ENCODE results near the gene DNAAF1.

DNAAF1 gene

GRCh38 chr16:84155771-84156170 lies 10.7 kb downstream of the DNAAF1 start:
- no peaks in the 10 kb centered on the region for H3K9me3 ChIP-seq (ENCODE audit: low read length)
- no peak overlapping the region for H2AFZ ChIP-seq (ENCODE audit: low read depth, low read length)
- H3K4me1 ChIP-seq (ENCODE audit: insufficient read depth, low read length) = no peaks in the 10 kb centered on the region
- peaks cover 13% of the 10 kb centered on the region for H3K27me3 ChIP-seq (ENCODE audit: insufficient read depth, low read length)
- no peaks in the 10 kb centered on the region for H3K36me3 ChIP-seq (ENCODE audit: insufficient read depth, low read length)
- H3K4me3 ChIP-seq (ENCODE audit: low read length) = no peak overlapping the region

DNA sequence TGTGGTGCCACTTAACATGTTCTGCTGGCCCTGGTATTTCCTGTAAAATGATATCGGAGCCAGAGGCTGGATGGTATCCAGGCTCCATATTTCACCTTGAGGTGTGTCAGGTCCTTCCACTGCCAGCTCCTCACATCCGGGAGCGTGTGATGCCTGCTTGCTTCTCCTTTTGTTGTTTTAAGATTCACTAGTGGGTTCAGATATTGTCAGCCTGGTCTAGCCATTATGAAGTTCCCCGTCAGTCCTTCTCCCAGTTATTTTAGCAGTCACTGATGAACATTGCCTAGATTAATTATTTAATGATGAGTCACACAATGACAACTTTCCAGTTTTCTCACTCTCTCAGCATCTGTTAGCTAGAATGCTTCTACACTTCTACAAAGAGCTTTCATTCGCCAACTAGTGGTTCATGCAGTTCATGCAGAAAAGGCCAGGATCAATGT lies 11.3 kb downstream of the DNAAF1 start:
- H2AFZ ChIP-seq (ENCODE audit: low read depth, low read length) = no peak overlapping the region
- peaks cover 13% of the 10 kb centered on the region for H3K27me3 ChIP-seq (ENCODE audit: insufficient read depth, low read length)
- H3K9me3 ChIP-seq (ENCODE audit: low read length) = no peaks in the 10 kb centered on the region
- no peak overlapping the region for H3K4me3 ChIP-seq (ENCODE audit: low read length)
- no peaks in the 10 kb centered on the region for H3K36me3 ChIP-seq (ENCODE audit: insufficient read depth, low read length)
- no peaks in the 10 kb centered on the region for H3K4me1 ChIP-seq (ENCODE audit: insufficient read depth, low read length)

DNA sequence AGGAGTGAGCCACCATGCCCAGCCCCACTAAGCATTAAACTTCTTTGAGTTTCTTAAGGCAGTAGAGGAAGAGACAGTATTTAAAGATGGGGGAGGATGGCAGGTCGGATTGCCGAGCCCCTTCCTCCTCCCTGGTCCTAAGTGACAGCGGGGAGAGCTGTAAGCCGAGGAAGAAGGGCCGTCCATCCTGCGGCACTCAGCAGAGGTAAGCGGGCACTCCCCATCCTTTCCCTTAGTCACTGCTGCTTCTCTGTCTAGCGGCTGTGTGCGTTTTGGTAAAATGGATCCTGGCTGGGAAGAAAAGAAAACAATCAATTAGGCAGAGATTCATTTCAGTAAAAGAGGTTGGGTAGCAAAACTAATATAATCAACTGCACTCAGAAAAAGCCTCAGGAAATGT lies 13.9 kb downstream of the DNAAF1 start:
- H2AFZ ChIP-seq (ENCODE audit: low read depth, low read length) = no peak overlapping the region
- no peaks in the 10 kb centered on the region for H3K36me3 ChIP-seq (ENCODE audit: insufficient read depth, low read length)
- H3K4me1 ChIP-seq (ENCODE audit: insufficient read depth, low read length) = no peaks in the 10 kb centered on the region
- H3K4me3 ChIP-seq (ENCODE audit: low read length) = no peak overlapping the region
- no peaks in the 10 kb centered on the region for H3K9me3 ChIP-seq (ENCODE audit: low read length)
- H3K27me3 ChIP-seq (ENCODE audit: insufficient read depth, low read length) = peaks cover 11% of the 10 kb centered on the region

DNA sequence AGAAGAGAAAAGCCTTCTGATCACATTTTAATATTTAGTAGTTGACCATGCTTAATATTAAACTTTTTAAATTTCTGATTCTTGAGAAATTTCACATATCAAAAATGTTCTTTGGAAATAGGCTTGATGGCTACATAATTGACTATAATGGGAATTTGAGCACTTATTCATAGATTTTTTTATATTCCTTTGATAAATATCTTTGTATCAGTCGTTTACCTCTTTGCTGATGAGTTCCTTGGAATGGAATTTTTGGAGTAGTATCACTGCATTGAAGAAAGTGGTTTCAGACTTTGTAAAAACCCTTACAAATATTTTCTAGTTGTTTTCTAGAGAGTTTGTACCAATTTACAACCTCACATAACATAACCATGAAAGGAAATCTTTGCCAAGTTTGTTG lies 14.7 kb downstream of the DNAAF1 start:
- Histone ChIP-seq H3K36me3 (ENCODE audit: insufficient read depth, low read length) (no peaks in the 10 kb centered on the region), H3K27me3 (ENCODE audit: insufficient read depth, low read length) (peaks cover 13% of the 10 kb centered on the region), H3K4me1 (ENCODE audit: insufficient read depth, low read length) (no peaks in the 10 kb centered on the region), H3K4me3 (ENCODE audit: low read length) (no peak overlapping the region), H2AFZ (ENCODE audit: low read depth, low read length) (no peak overlapping the region), H3K9me3 (ENCODE audit: low read length) (no peaks in the 10 kb centered on the region)

GRCh38 chr16:84161037-84161436 lies 15.9 kb downstream of the DNAAF1 start:
- no peak overlapping the region for H2AFZ ChIP-seq (ENCODE audit: low read depth, low read length)
- no peaks in the 10 kb centered on the region for H3K9me3 ChIP-seq (ENCODE audit: low read length)
- peaks cover 13% of the 10 kb centered on the region for H3K27me3 ChIP-seq (ENCODE audit: insufficient read depth, low read length)
- no peaks in the 10 kb centered on the region for H3K4me1 ChIP-seq (ENCODE audit: insufficient read depth, low read length)
- H3K4me3 ChIP-seq (ENCODE audit: low read length) = no peak overlapping the region
- H3K36me3 ChIP-seq (ENCODE audit: insufficient read depth, low read length) = no peaks in the 10 kb centered on the region

GRCh38 chr16:84161801-84162200 lies 16.7 kb downstream of the DNAAF1 start:
- Histone ChIP-seq H3K4me3 (ENCODE audit: low read length) (no peak overlapping the region), H3K4me1 (ENCODE audit: insufficient read depth, low read length) (no peaks in the 10 kb centered on the region), H3K9me3 (ENCODE audit: low read length) (no peaks in the 10 kb centered on the region), H3K36me3 (ENCODE audit: insufficient read depth, low read length) (no peaks in the 10 kb centered on the region), H2AFZ (ENCODE audit: low read depth, low read length) (no peak overlapping the region), H3K27me3 (ENCODE audit: insufficient read depth, low read length) (peaks cover 13% of the 10 kb centered on the region)

- H2AFZ ChIP-seq (ENCODE audit: low read depth, low read length) = no peak overlapping the region
- H3K27me3 ChIP-seq (ENCODE audit: insufficient read depth, low read length) = peaks cover 7% of the 10 kb centered on the region
- no peaks in the 10 kb centered on the region for H3K9me3 ChIP-seq (ENCODE audit: low read length)
- no peak overlapping the region for H3K4me3 ChIP-seq (ENCODE audit: low read length)
- H3K4me1 ChIP-seq (ENCODE audit: insufficient read depth, low read length) = no peaks in the 10 kb centered on the region
- H3K36me3 ChIP-seq (ENCODE audit: insufficient read depth, low read length) = no peaks in the 10 kb centered on the region
Observed at GRCh38 chr16:84165746-84166145, 20.6 kb downstream of the DNAAF1 start.

- no peaks in the 10 kb centered on the region for H3K4me1 ChIP-seq (ENCODE audit: insufficient read depth, low read length)
- no peak overlapping the region for H3K4me3 ChIP-seq (ENCODE audit: low read length)
- no peaks in the 10 kb centered on the region for H3K9me3 ChIP-seq (ENCODE audit: low read length)
- H3K27me3 ChIP-seq (ENCODE audit: insufficient read depth, low read length) = peaks cover 2% of the 10 kb centered on the region
- H3K36me3 ChIP-seq (ENCODE audit: insufficient read depth, low read length) = no peaks in the 10 kb centered on the region
- H2AFZ ChIP-seq (ENCODE audit: low read depth, low read length) = no peak overlapping the region
Observed at GRCh38 chr16:84166796-84167695, 21.9 kb downstream of the DNAAF1 start.

GRCh38 chr16:84169765-84170310 lies 24.7 kb downstream of the DNAAF1 start:
- Histone ChIP-seq H3K4me3 (ENCODE audit: low read length) (no peak overlapping the region), H3K9me3 (ENCODE audit: low read length) (no peaks in the 10 kb centered on the region), H3K27me3 (ENCODE audit: insufficient read depth, low read length) (no peaks in the 10 kb centered on the region), H2AFZ (ENCODE audit: low read depth, low read length) (no peak overlapping the region), H3K4me1 (ENCODE audit: insufficient read depth, low read length) (no peaks in the 10 kb centered on the region), H3K36me3 (ENCODE audit: insufficient read depth, low read length) (no peaks in the 10 kb centered on the region)

GRCh38 chr16:84174396-84174795 lies 29.3 kb downstream of the DNAAF1 start:
- H3K9me3 ChIP-seq (ENCODE audit: low read length) = no peaks in the 10 kb centered on the region

DNA sequence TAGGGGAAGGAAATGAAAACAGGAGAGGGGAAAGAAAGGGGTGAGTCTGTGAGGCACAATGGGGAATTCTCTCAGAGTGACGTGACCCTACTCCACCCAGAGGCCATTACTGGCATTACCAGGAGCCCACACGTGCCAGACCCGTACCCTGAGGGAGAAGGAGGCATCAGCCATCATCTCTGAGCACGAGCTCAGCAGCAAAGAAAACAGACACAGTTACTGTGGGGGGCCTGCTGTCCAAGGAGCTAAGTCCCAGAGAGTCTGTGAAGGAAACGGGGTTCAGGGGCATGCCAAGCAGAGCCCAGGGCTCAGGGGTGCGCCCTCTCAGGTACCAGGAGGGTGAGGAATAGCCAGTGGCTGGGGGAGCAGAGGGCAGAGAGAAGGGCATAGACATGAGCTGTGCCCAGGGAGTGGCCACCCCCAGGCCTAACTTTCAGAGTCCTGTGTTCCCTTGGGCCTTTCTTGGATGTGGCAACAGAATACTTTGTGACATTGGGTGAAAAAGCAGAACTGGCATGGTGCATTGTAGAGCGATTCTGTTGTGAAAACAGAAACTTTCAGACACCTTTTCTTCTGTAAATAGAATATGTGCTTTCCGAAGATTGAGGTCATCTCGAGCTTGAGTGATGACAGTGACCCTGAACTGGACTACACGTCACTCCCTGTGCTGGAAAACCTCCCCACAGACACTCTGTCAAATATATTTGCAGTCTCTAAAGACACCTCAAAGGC lies 30.4 kb downstream of the DNAAF1 start:
- no peak overlapping the region for H3K4me3 ChIP-seq (ENCODE audit: low read length)
- H2AFZ ChIP-seq (ENCODE audit: low read depth, low read length) = no peak overlapping the region
- H3K9me3 ChIP-seq (ENCODE audit: low read length) = no peaks in the 10 kb centered on the region
- H3K36me3 ChIP-seq (ENCODE audit: insufficient read depth, low read length) = peaks cover 26% of the 10 kb centered on the region
- no peaks in the 10 kb centered on the region for H3K27me3 ChIP-seq (ENCODE audit: insufficient read depth, low read length)
- H3K4me1 ChIP-seq (ENCODE audit: insufficient read depth, low read length) = peaks cover 16% of the 10 kb centered on the region

More at GRCh38 chr16:84174396-84174795, 29.3 kb downstream of the DNAAF1 start:
- Histone ChIP-seq H3K4me1 (ENCODE audit: insufficient read depth, low read length) (peaks cover 16% of the 10 kb centered on the region), H3K36me3 (ENCODE audit: insufficient read depth, low read length) (peaks cover 14% of the 10 kb centered on the region), H2AFZ (ENCODE audit: low read depth, low read length) (no peak overlapping the region), H3K4me3 (ENCODE audit: low read length) (no peak overlapping the region), H3K27me3 (ENCODE audit: insufficient read depth, low read length) (no peaks in the 10 kb centered on the region)

DNA sequence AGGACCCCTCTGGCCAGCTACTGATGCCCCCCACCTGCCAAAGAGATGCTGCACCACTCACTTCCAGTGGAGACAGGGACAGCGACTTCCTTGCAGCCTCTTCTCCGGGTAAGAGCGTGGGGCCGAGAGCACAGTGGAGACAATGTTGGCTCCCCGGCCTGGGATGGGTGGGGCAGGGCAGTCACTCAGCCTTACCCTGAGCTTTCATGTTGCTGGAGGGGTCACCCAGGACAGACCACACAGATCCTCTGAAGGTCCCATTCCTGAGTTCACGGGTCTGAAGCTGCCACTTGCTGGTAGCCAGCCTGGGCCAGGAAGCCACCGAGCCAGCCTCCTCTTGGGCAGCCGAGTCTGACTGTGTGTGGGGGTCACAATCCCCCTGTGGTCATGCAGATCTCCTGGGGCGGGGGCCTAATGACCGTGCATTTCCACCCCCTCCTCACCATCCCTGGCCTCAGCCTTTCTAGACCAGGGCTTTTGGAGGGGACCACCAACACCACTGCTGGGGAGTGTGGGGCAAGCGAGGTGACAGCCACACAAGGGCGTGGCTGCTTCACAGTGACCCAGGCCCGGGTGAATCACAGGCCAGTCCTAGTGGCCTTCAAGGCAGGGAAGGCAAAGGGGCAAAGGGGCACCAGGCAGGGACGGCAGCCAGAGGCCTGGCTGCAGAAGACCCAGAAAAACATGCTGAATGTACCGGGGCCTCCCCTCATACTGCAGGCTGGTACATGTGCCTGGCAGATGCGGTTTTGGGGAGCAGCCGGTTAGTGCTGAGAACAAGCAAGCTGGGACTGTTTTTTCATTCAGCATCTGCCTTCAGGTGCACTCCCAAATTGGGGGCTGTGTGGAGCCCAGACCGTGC lies 31.3 kb downstream of the DNAAF1 start:
- no peaks in the 10 kb centered on the region for H3K9me3 ChIP-seq (ENCODE audit: low read length)
- peaks cover 16% of the 10 kb centered on the region for H3K4me1 ChIP-seq (ENCODE audit: insufficient read depth, low read length)
- no peak overlapping the region for H3K4me3 ChIP-seq (ENCODE audit: low read length)
- peaks cover 29% of the 10 kb centered on the region for H3K36me3 ChIP-seq (ENCODE audit: insufficient read depth, low read length)
- no peak overlapping the region for H2AFZ ChIP-seq (ENCODE audit: low read depth, low read length)
- H3K27me3 ChIP-seq (ENCODE audit: insufficient read depth, low read length) = no peaks in the 10 kb centered on the region
